ENCODE results near the gene TMEM178A.

TMEM178A gene

DNA sequence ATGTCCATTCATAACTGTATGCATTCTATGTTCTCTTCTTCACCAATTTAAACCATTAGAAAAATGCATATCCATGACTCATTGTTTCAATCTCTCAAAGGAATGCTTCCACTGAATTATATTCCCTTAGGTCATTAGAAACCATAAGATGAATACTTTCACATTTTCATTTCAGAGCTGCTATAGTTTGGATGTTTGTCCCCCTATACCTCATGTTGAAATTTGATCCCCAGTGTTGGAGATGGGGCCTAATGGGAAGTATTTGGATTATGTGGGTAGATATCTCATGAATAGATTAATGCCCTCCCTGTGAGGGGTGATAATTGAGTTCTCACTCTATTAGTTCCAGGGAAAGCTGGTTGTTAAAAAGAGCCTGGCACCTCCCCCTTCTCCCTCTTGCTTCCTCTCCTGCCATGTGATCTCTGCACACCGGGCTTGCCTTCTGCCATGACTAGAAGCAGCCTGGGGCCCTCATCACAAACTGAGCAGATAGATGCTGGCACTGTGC is 77.6 kb downstream of the TMEM178A start:
- peak; percentile 34 for DNase-seq (ENCODE audit: low read depth)

DNA sequence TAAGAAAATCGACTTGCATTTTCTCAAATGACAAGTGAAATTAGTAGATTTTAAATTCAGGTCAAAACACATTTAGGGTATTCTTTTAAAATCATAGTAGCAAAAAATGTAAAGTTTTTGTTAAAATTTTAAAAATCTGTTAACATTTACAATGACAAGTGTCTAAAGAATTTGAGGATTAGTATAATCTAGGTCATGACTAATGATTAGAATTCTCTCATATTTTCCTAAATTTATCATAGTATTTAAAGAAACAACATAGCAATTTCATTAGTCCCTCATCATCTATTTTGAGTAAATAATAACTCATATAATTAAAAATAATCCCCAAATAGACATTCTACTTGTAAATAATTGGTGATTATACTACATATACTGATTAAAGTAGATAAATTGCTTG is 89.7 kb downstream of the TMEM178A start:
- DNase-seq (ENCODE audit: low read depth): no peak

DNA sequence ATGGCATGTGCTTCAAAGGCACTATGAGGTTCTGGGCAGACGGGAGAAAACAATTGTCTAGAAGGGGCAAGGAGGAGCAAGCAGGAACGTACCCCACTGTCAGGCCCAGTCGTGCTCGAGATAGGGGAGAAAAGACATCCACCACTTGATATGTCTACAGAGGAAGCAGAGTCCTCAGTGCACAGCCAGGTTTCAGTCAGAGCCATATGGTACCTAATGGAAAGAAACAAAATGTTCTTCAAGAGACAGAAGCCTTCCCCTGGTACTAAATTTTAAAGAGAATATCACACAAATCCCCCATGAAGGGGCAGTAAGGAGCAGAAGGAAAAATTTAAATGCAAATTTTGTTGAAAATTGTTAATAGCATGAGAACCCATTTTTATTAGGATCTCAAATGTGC is 91.4 kb downstream of the TMEM178A start:
- DNase-seq (ENCODE audit: low read depth): no peak

DNA sequence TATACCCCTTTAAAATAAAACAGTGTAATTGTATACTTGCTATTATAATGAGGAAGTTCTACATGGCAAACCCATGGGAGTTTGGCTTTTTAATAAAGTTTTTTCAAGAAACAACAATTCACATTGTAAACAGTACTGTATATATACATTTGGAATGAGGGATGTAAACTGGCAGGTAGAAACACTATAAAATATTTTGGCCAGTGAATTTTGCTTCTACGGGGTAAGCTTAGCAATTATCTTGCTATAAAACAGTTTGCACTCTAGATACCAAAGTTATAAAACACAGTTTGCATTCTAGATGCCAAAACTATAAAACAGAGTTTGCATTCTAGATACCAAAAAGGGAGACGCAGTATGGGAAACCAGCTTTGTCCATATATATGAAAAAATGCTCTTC is 96.7 kb downstream of the TMEM178A start:
- no peak for DNase-seq (ENCODE audit: low read depth)

Measured in HS-5 (cell line).